ENCODE data around the gene OR5K1.
A peak's percentile ranks its signal among the peaks of the same experiment; 100 is the strongest.

OR5K1 gene

GRCh38 chr3:98518816-98519215 lies 55.8 kb downstream of the OR5K1 start:
- DNase-seq = no peak

GRCh38 chr3:98519351-98519750 lies 56.4 kb downstream of the OR5K1 start:
- DNase-seq = no peak

- DNase-seq = peak; percentile 26 to 64
These were observed 59.0 kb downstream of the OR5K1 start for GRCh38 chr3:98521897-98522543.
